Suprapubic skin (tissue), 4 donors: ENCODE measurements around the gene GPR157. TPM values are rescaled to one million over a fixed set of nuclear protein-coding genes. Genes with fewer than 3 reads are reported as not detected.

Experiments
- DNase-seq, 2 donors: peaks; one replicate each; pipeline ENCODE4 v3.0.0-alpha.2; 2019; ENCODE audit warnings: low spot score in 2 of 2
- H3K27ac ChIP-seq: fragments of 200-600 bp; sonication (generic); one replicate; pipeline ENCODE4 v1.5.1; 2019
- H3K27me3 ChIP-seq: fragments of 200-600 bp; sonication (generic); one replicate; pipeline ENCODE4 v1.5.1; 2019
- H3K36me3 ChIP-seq: fragments of 200-600 bp; sonication (generic); one replicate; pipeline ENCODE4 v1.5.1; 2019
- H3K4me1 ChIP-seq: fragments of 200-600 bp; sonication (generic); one replicate; pipeline ENCODE4 v1.5.1; 2019
- H3K4me3 ChIP-seq: fragments of 200-600 bp; sonication (generic); one replicate; pipeline ENCODE4 v1.5.1; 2019; ENCODE audit warnings: mild to moderate bottlenecking
- H3K9me3 ChIP-seq: fragments of 200-600 bp; sonication (generic); one replicate; pipeline ENCODE4 v1.5.1; 2019
- CTCF ChIP-seq, 2 donors: fragments of 200-600 bp in 1 of 2; fragments of 450-650 bp in 1 of 2; sonication (generic) in 1 of 2; IDR thresholded peaks; one replicate each; pipeline ENCODE4 v1.5.1; 2016 to 2019; ENCODE audit warnings: antibody characterized with exemption in 2 of 2, mild to moderate bottlenecking in 1 of 2, moderate library complexity in 1 of 2
- EP300 ChIP-seq: sonication (generic); formaldehyde crosslinking; IDR thresholded peaks from one replicate; pipeline ENCODE4 v1.6.1; 2017; ENCODE audit warnings: antibody characterized with exemption
- POLR2A ChIP-seq, 2 donors: fragments of 450-650 bp; IDR thresholded peaks; one replicate each; pipeline ENCODE4 v1.6.1; 2017; ENCODE audit warnings: antibody characterized with exemption in 2 of 2, mild to moderate bottlenecking in 2 of 2, moderate library complexity in 2 of 2
- POLR2AphosphoS5 ChIP-seq, 3 donors: sonication (generic); formaldehyde crosslinking; IDR thresholded peaks; one replicate each; pipeline ENCODE4 v1.6.1; 2017; ENCODE audit warnings: antibody characterized with exemption in 3 of 3
- WGBS: methylation state at CpG from one replicate; pipeline ENCODE4 v1.1.5; 2018; 5-methylcytosine and 5-hydroxymethylcytosine counted together
- total RNA-seq, 4 donors: library from RNA; depleted of rRNA; stranded (reverse); fragments of >200 nt; gene quantifications; one replicate each; pipeline ENCODE4 v1.1.0, GENCODE V29; 2016

Gene GPR157
- total RNA-seq, 4 donors from 2014 or later = 38.9 to 62.8 (median 44.2) TPM

GRCh38 chr1:9136932-9137331 lies 8.0 kb upstream of the GPR157 start:
- no peak for TF ChIP-seq EP300
- no peak for TF ChIP-seq POLR2A (IDR thresholded peaks at IDR 0.05)
- no peak for TF ChIP-seq CTCF (IDR thresholded peaks at IDR 0.05)
- no peak for TF ChIP-seq POLR2AphosphoS5 (IDR thresholded peaks at IDR 0.05)
- no peaks in the 10 kb centered on the region for H3K4me1 ChIP-seq
- H3K4me3 ChIP-seq = no peak overlapping the region
- no peak overlapping the region for H3K27ac ChIP-seq
- 85% methylated on average over 8 of the region's 8 CpGs for WGBS
- no peak for DNase-seq
- H3K36me3 ChIP-seq = no peaks in the 10 kb centered on the region
- H3K9me3 ChIP-seq = no peaks in the 10 kb centered on the region
- H3K27me3 ChIP-seq = no peaks in the 10 kb centered on the region

- Histone ChIP-seq H3K36me3 (no peaks in the 10 kb centered on the region), H3K9me3 (no peaks in the 10 kb centered on the region), H3K27me3 (no peaks in the 10 kb centered on the region), H3K27ac (no peak overlapping the region), H3K4me1 (peaks cover under 1% of the 10 kb centered on the region), H3K4me3 (no peak overlapping the region)
- 65% methylated on average over 10 of the region's 10 CpGs for WGBS
- no peak for DNase-seq
- no peak for TF ChIP-seq POLR2A (IDR thresholded peaks at IDR 0.05)
- no peak for TF ChIP-seq EP300
- TF ChIP-seq CTCF (IDR thresholded peaks at IDR 0.05) = no peak
- TF ChIP-seq POLR2AphosphoS5 (IDR thresholded peaks at IDR 0.05) = no peak
These were observed 6.4 kb upstream of the GPR157 start for GRCh38 chr1:9135073-9135836.

GRCh38 chr1:9133870-9134585 lies 5.1 kb upstream of the GPR157 start:
- H3K27me3 ChIP-seq = no peaks in the 10 kb centered on the region
- no peak overlapping the region for H3K27ac ChIP-seq
- WGBS = 41% methylated on average over 5 of the region's 5 CpGs
- DNase-seq = no peak
- no peaks in the 10 kb centered on the region for H3K9me3 ChIP-seq
- H3K4me3 ChIP-seq = no peak overlapping the region
- no peaks in the 10 kb centered on the region for H3K36me3 ChIP-seq
- peaks cover 13% of the 10 kb centered on the region for H3K4me1 ChIP-seq
- TF ChIP-seq POLR2A (IDR thresholded peaks at IDR 0.05) = no peak
- TF ChIP-seq POLR2AphosphoS5 (IDR thresholded peaks at IDR 0.05) = no peak
- TF ChIP-seq CTCF (IDR thresholded peaks at IDR 0.05) = no peak
- TF ChIP-seq EP300 = no peak

- peak overlapping the region; percentile 96 for H3K27ac ChIP-seq
- H3K27me3 ChIP-seq = no peaks in the 10 kb centered on the region
- no peak for TF ChIP-seq POLR2AphosphoS5 (IDR thresholded peaks at IDR 0.05)
- TF ChIP-seq POLR2A (IDR thresholded peaks at IDR 0.05) = no peak
- TF ChIP-seq EP300 = no peak
- TF ChIP-seq CTCF (IDR thresholded peaks at IDR 0.05) = no peak
- H3K36me3 ChIP-seq = no peaks in the 10 kb centered on the region
- 9% methylated on average over 13 of the region's 46 CpGs for WGBS
- H3K4me1 ChIP-seq = peaks cover 54% of the 10 kb centered on the region
- H3K4me3 ChIP-seq = peak overlapping the region; percentile 83
- no peaks in the 10 kb centered on the region for H3K9me3 ChIP-seq
- DNase-seq = peak; percentile 94 to 95
These were observed 552 bp upstream of the GPR157 start for GRCh38 chr1:9129266-9130041.

- peak in 1 of 2 donors; percentile 77 for DNase-seq
- Histone ChIP-seq H3K4me3 (peak overlapping the region; percentile 83), H3K27me3 (no peaks in the 10 kb centered on the region), H3K4me1 (peaks cover 58% of the 10 kb centered on the region), H3K9me3 (no peaks in the 10 kb centered on the region), H3K27ac (peak overlapping the region; percentile 96), H3K36me3 (no peaks in the 10 kb centered on the region)
- TF ChIP-seq CTCF (IDR thresholded peaks at IDR 0.05) (no peak), POLR2A (IDR thresholded peaks at IDR 0.05) (no peak), POLR2AphosphoS5 (IDR thresholded peaks at IDR 0.05) (no peak), EP300 (no peak)
- WGBS = 25% methylated on average over 7 of the region's 16 CpGs
These were observed 759 bp downstream of the GPR157 start for GRCh38 chr1:9128166-9128519.
